GM23338 (cell line): ENCODE data around the gene MBOAT7.

Experiments
- CREB1 ChIP-seq: fragments of 250-450 bp; sonication (Bioruptor Pico); IDR thresholded peaks from 2 replicates; pipeline ENCODE4 v1.5.0; 2020; ENCODE audit warnings: low read depth, mild to moderate bottlenecking, moderate library complexity
- CTCF ChIP-seq, 2 experiments: fragments of 200-600 bp in 1 of 2; sonication (generic) in 1 of 2; conservative IDR thresholded peaks; 2 replicates each; pipeline versions ENCODE4 v1.5.1 to v1.6.1; 2016 to 2017; ENCODE audit warnings: antibody characterized with exemption in 2 of 2, low read depth in 2 of 2, mild to moderate bottlenecking in 2 of 2, moderate library complexity in 1 of 2
- ETS1 ChIP-seq: IDR thresholded peaks from 2 replicates; pipeline ENCODE4 v1.6.1; 2016; ENCODE audit warnings: antibody characterized with exemption
- EZH2 ChIP-seq: fragments of 200-600 bp; sonication (generic); IDR thresholded peaks from one replicate; pipeline ENCODE4 v1.8.0; 2017; ENCODE audit warnings: antibody characterized with exemption, mild to moderate bottlenecking, low read depth; ENCODE audit not compliant: unreplicated experiment
- EZH2phosphoT487 ChIP-seq: fragments of 200-600 bp; sonication (generic); IDR thresholded peaks from one replicate; pipeline ENCODE4 v1.8.1; 2018; ENCODE audit warnings: antibody characterized with exemption; ENCODE audit not compliant: unreplicated experiment
- JUNB ChIP-seq: IDR thresholded peaks from one replicate; pipeline ENCODE4 v1.6.1; 2016; ENCODE audit warnings: antibody characterized with exemption; ENCODE audit not compliant: unreplicated experiment
- NANOG ChIP-seq: IDR thresholded peaks from 2 replicates; pipeline ENCODE4 v1.6.1; 2016; ENCODE audit warnings: antibody characterized with exemption, borderline replicate concordance
- POLR2AphosphoS5 ChIP-seq: IDR thresholded peaks from 2 replicates; pipeline ENCODE4 v1.6.1; 2016; ENCODE audit warnings: antibody characterized with exemption, low read depth
- REST ChIP-seq: IDR thresholded peaks from one replicate; pipeline ENCODE4 v1.6.1; 2018; ENCODE audit warnings: antibody characterized with exemption; ENCODE audit not compliant: unreplicated experiment
- ZNF114 ChIP-seq: fragments of 250-450 bp; sonication (Bioruptor Pico); IDR thresholded peaks from 2 replicates; pipeline ENCODE4 v1.5.0; 2020; ENCODE audit warnings: mild to moderate bottlenecking, moderate library complexity
- ZNF331 ChIP-seq: fragments of 250-450 bp; sonication (Bioruptor Pico); IDR thresholded peaks from 2 replicates; pipeline ENCODE4 v1.5.0; 2020; ENCODE audit warnings: low read depth, mild to moderate bottlenecking, moderate library complexity
- ZNF462 ChIP-seq: fragments of 250-450 bp; sonication (Bioruptor Pico); IDR thresholded peaks from 2 replicates; pipeline ENCODE4 v1.5.0; 2020; ENCODE audit warnings: mild to moderate bottlenecking, moderate library complexity

- TF ChIP-seq CTCF (conservative IDR thresholded peaks at IDR 0.05; ENCODE audit: low read depth in 2 of 2) (peak; percentile 11 to 35; a peak in 3 of 4 replicates), ZNF462 (no peak), JUNB (no peak), EZH2phosphoT487 (no peak), REST (no peak), POLR2AphosphoS5 (peak; percentile 68), EZH2 (no peak), CREB1 (CRISPR knock-in tag) (peak; percentile 79), NANOG (no peak), ZNF114 (CRISPR knock-in tag) (no peak), ETS1 (no peak; the same call in 1 of the 2 replicates), ZNF331 (CRISPR knock-in tag) (no peak)
Observed at GRCh38 chr19:54159352-54160181, 29.8 kb downstream of the MBOAT7 start, which contains the start of gene LENG1.
